Trophoblast cell (in vitro differentiated cells and primary cell): ENCODE results near the gene NIP7.

Experiments
- DNase-seq, 2 donors: peaks; one replicate each; pipeline ENCODE4 v3.0.0-alpha.2; 2016
- H2AFZ ChIP-seq: 2 replicates; pipeline ENCODE4 v1.6.1; 2013; ENCODE audit warnings: low read length, moderate library complexity, mild to moderate bottlenecking; ENCODE audit not compliant: insufficient read depth, poor library complexity
- H2AK5ac ChIP-seq: 2 replicates; pipeline ENCODE4 v1.6.1; 2013; ENCODE audit warnings: mild to moderate bottlenecking, low read length
- H2BK120ac ChIP-seq: 2 replicates; pipeline ENCODE4 v1.6.1; 2013; ENCODE audit warnings: low read length, mild to moderate bottlenecking, moderate library complexity; ENCODE audit not compliant: insufficient read depth, poor library complexity
- H2BK12ac ChIP-seq: 2 replicates; pipeline ENCODE4 v1.6.1; 2013; ENCODE audit warnings: mild to moderate bottlenecking, low read length, moderate library complexity
- H2BK5ac ChIP-seq: 2 replicates; pipeline ENCODE4 v1.6.1; 2013; ENCODE audit warnings: low read length, low read depth, moderate library complexity, mild to moderate bottlenecking; ENCODE audit not compliant: poor library complexity
- H3K14ac ChIP-seq: 2 replicates; pipeline ENCODE4 v1.6.1; 2013; ENCODE audit warnings: mild to moderate bottlenecking, low read length
- H3K18ac ChIP-seq: 2 replicates; pipeline ENCODE4 v1.6.1; 2013; ENCODE audit warnings: mild to moderate bottlenecking, low read length
- H3K23ac ChIP-seq: 2 replicates; pipeline ENCODE4 v1.6.1; 2013; ENCODE audit warnings: low read length
- H3K27ac ChIP-seq: 2 replicates; pipeline ENCODE4 v1.5.1; 2013; ENCODE audit warnings: low read depth, mild to moderate bottlenecking, inconsistent platforms, low read length, moderate library complexity
- H3K27me3 ChIP-seq: 2 replicates; pipeline ENCODE4 v1.6.1; 2013; ENCODE audit warnings: inconsistent platforms, mild to moderate bottlenecking, low read length, moderate library complexity; ENCODE audit not compliant: insufficient read depth
- H3K36me3 ChIP-seq, 2 experiments: 1 replicate in 1 of 2; 2 replicates in 1 of 2; pipeline ENCODE4 v1.6.1; 2013; ENCODE audit warnings: low read length in 2 of 2, mild to moderate bottlenecking in 2 of 2, moderate library complexity in 1 of 2; ENCODE audit not compliant: insufficient read depth in 2 of 2, control insufficient read depth in 1 of 2
- H3K4ac ChIP-seq: 2 replicates; pipeline ENCODE4 v1.6.1; 2013; ENCODE audit warnings: low read depth, mild to moderate bottlenecking, low read length, moderate library complexity
- H3K4me1 ChIP-seq, 2 experiments: 1 replicate in 1 of 2; 2 replicates in 1 of 2; pipeline ENCODE4 v1.6.1; 2013; ENCODE audit warnings: low read length in 2 of 2, mild to moderate bottlenecking in 2 of 2, moderate library complexity in 1 of 2; ENCODE audit not compliant: insufficient read depth in 2 of 2, control insufficient read depth in 1 of 2
- H3K4me2 ChIP-seq: 2 replicates; pipeline ENCODE4 v1.6.1; 2013; ENCODE audit warnings: inconsistent platforms, mild to moderate bottlenecking, low read length, moderate library complexity
- H3K4me3 ChIP-seq: 2 replicates; pipeline ENCODE4 v1.5.1; 2013; ENCODE audit warnings: mild to moderate bottlenecking, low read depth, low read length, inconsistent platforms
- H3K79me1 ChIP-seq: one replicate; pipeline ENCODE4 v1.6.1; 2013; ENCODE audit warnings: low read length
- H3K79me2 ChIP-seq: 2 replicates; pipeline ENCODE4 v1.6.1; 2013; ENCODE audit warnings: low read length, mild to moderate bottlenecking; ENCODE audit not compliant: control insufficient read depth, insufficient read depth, poor library complexity
- H3K9ac ChIP-seq: 2 replicates; pipeline ENCODE4 v1.6.1; 2013; ENCODE audit warnings: mild to moderate bottlenecking, low read length
- H3K9me3 ChIP-seq: 2 replicates; pipeline ENCODE4 v1.6.1; 2013; ENCODE audit warnings: low read depth, mild to moderate bottlenecking, control low read depth, inconsistent platforms, low read length; ENCODE audit not compliant: insufficient read depth
- H4K12ac ChIP-seq: 2 replicates; pipeline ENCODE4 v1.6.1; 2013; ENCODE audit warnings: low read depth, mild to moderate bottlenecking, low read length, moderate library complexity
- H4K8ac ChIP-seq: 2 replicates; pipeline ENCODE4 v1.6.1; 2013; ENCODE audit warnings: low read depth, mild to moderate bottlenecking, low read length, moderate library complexity
- H4K91ac ChIP-seq: one replicate; pipeline ENCODE4 v1.6.1; 2013; ENCODE audit warnings: low read depth, mild to moderate bottlenecking, low read length, moderate library complexity
- WGBS: extraction: QIAGEN DNeasy Blood & Tissue Kit; methylation state at CpG from one replicate; pipeline ENCODE4 v1.1.7; 2013; ENCODE audit warnings: missing lambda C conversion rate; ENCODE audit not compliant: insufficient read length, insufficient coverage; ENCODE audit errors: extremely low coverage; 5-methylcytosine and 5-hydroxymethylcytosine counted together

The NIP7 gene

GRCh38 chr16:69346683-69347082, 7.1 kb downstream of the NIP7 start:
- H3K27ac ChIP-seq, result no peak overlapping the region

DNA sequence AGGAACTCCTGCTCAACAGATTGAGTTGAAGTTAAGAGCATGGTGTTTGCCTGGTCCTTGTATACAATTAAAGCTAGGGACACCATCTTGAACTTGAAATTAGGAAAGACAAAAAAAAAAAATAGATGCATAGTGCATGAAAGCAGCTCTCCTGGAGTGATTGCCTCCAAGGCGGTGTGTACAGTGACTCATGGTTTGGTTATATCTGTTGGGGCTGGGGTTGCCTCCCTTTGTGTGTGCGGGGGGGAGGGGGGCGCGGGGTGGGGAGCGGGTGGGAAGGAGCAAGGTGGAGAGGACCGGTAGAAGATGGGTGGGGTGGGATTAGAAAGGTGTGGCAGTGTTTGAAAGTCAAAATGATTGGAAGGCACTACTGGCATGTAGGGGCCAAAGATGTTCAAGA, 8.7 kb downstream of the NIP7 start:
- Histone ChIP-seq H3K27me3 (no peaks in the 10 kb centered on the region), H3K27ac (no peak overlapping the region), H3K4me3 (no peak overlapping the region), H3K9me3 (no peaks in the 10 kb centered on the region), H4K8ac (no peak overlapping the region), H4K12ac (no peak overlapping the region), H2BK120ac (no peak overlapping the region), H2BK5ac (no peak overlapping the region), H3K4ac (no peak overlapping the region), H3K18ac (no peak overlapping the region), H3K79me1 (no peaks in the 10 kb centered on the region), H2BK12ac (no peak overlapping the region), H3K23ac (no peak overlapping the region), H2AK5ac (no peak overlapping the region), H3K9ac (no peak overlapping the region), H3K4me1 (no peaks in the 10 kb centered on the region), H3K36me3 (peaks cover 3 to 11% of the 10 kb centered on the region in 2 experiments), H3K4me2 (no peak overlapping the region), H2AFZ (no peak overlapping the region), H4K91ac (no peak overlapping the region), H3K79me2 (no peaks in the 10 kb centered on the region), H3K14ac (no peak overlapping the region)
- no CpG with 5 or more reads among the region's 6 CpGs for WGBS
- DNase-seq, result no peak

More at GRCh38 chr16:69346683-69347082, 7.1 kb downstream of the NIP7 start:
- DNase-seq, result no peak
- no peak overlapping the region for H4K8ac ChIP-seq
- no peak overlapping the region for H2BK12ac ChIP-seq
- H3K18ac ChIP-seq, result no peak overlapping the region
- no peaks in the 10 kb centered on the region for H3K79me2 ChIP-seq
- no CpG with 5 or more reads among the region's 6 CpGs for WGBS
- H3K36me3 ChIP-seq, result peaks cover 3 to 13% of the 10 kb centered on the region in 2 experiments
- no peak overlapping the region for H3K4me3 ChIP-seq
- H2BK120ac ChIP-seq, result no peak overlapping the region
- no peak overlapping the region for H3K14ac ChIP-seq
- H3K27me3 ChIP-seq, result no peaks in the 10 kb centered on the region
- H4K91ac ChIP-seq, result no peak overlapping the region
- no peak overlapping the region for H2AK5ac ChIP-seq
- H3K4me1 ChIP-seq, result no peaks in the 10 kb centered on the region
- H2AFZ ChIP-seq, result no peak overlapping the region
- no peak overlapping the region for H3K23ac ChIP-seq
- no peak overlapping the region for H2BK5ac ChIP-seq
- H3K79me1 ChIP-seq, result no peaks in the 10 kb centered on the region
- no peaks in the 10 kb centered on the region for H3K9me3 ChIP-seq
- H3K9ac ChIP-seq, result no peak overlapping the region
- no peak overlapping the region for H3K4me2 ChIP-seq
- H4K12ac ChIP-seq, result no peak overlapping the region
- H3K4ac ChIP-seq, result no peak overlapping the region

DNA sequence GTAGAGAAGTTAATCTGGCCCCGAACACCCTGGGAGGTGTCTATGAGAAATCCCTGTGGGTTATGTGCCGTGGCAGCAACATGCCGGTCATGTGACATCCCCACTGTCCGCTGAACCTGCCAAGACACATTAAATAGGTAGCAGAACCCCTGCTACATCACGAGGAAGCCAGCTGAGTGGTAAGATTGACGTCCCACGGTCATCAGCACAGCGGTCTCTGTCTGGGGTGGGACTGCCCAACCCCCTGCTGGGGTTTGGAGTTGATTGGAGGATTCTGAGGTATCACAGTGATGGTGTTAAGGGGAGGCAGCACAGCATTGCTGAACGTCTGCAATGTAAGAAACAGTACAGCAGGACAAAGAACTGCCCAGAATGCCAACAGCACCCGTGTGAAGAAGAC, 10.0 kb downstream of the NIP7 start:
- Histone ChIP-seq H2AK5ac (no peak overlapping the region), H2AFZ (no peak overlapping the region), H2BK5ac (no peak overlapping the region), H3K4ac (no peak overlapping the region), H4K8ac (no peak overlapping the region), H3K36me3 (peaks cover 3 to 9% of the 10 kb centered on the region in 2 experiments), H3K14ac (no peak overlapping the region), H2BK120ac (no peak overlapping the region), H3K4me1 (no peaks in the 10 kb centered on the region), H4K91ac (no peak overlapping the region), H3K79me1 (no peaks in the 10 kb centered on the region), H3K4me2 (no peak overlapping the region), H3K9me3 (no peaks in the 10 kb centered on the region), H3K79me2 (no peaks in the 10 kb centered on the region), H3K9ac (no peak overlapping the region), H3K23ac (no peak overlapping the region), H3K27ac (no peak overlapping the region), H3K18ac (no peak overlapping the region), H2BK12ac (no peak overlapping the region), H3K4me3 (no peak overlapping the region), H4K12ac (no peak overlapping the region), H3K27me3 (no peaks in the 10 kb centered on the region)
- no peak for DNase-seq
- no CpG with 5 or more reads among the region's 10 CpGs for WGBS

GRCh38 chr16:69350536-69351133, 11.1 kb downstream of the NIP7 start:
- H3K9ac ChIP-seq, result no peak overlapping the region
- H3K36me3 ChIP-seq, result peaks cover 6 to 9% of the 10 kb centered on the region in 2 experiments
- H3K4me1 ChIP-seq, result no peaks in the 10 kb centered on the region
- no peaks in the 10 kb centered on the region for H3K9me3 ChIP-seq
- H3K27ac ChIP-seq, result no peak overlapping the region
- H3K79me2 ChIP-seq, result no peaks in the 10 kb centered on the region
- H3K4me3 ChIP-seq, result no peak overlapping the region
- no peaks in the 10 kb centered on the region for H3K27me3 ChIP-seq
- no peak overlapping the region for H3K4me2 ChIP-seq
- H2BK5ac ChIP-seq, result no peak overlapping the region
- no peak overlapping the region for H2BK120ac ChIP-seq
- no peaks in the 10 kb centered on the region for H3K79me1 ChIP-seq
- no peak overlapping the region for H2AFZ ChIP-seq
- no peak overlapping the region for H4K8ac ChIP-seq
- H3K14ac ChIP-seq, result no peak overlapping the region
- H2BK12ac ChIP-seq, result no peak overlapping the region
- no peak overlapping the region for H4K91ac ChIP-seq
- H3K4ac ChIP-seq, result no peak overlapping the region
- no peak overlapping the region for H2AK5ac ChIP-seq
- H3K18ac ChIP-seq, result no peak overlapping the region
- H3K23ac ChIP-seq, result no peak overlapping the region
- DNase-seq, result no peak
- no CpG with 5 or more reads among the region's 6 CpGs for WGBS
- H4K12ac ChIP-seq, result no peak overlapping the region
